ENCODE results near the gene CABLES2. TPM values are rescaled to one million over a fixed set of nuclear protein-coding genes. Genes with fewer than 3 reads are reported as not detected.
A peak's percentile ranks its signal among the peaks of the same experiment; 100 is the strongest.

Gene CABLES2
- total RNA-seq, 1 experiment from 2014 or later: 12.4 TPM

- ATAC-seq (no peak), DNase-seq (no peak)
- no peak for TF ChIP-seq EZH2phosphoT487 (IDR thresholded peaks at IDR 0.05; ENCODE audit: borderline replicate concordance, low read length)
- no peak for TF ChIP-seq EZH2 (IDR thresholded peaks at IDR 0.05; ENCODE audit: low read length, unreplicated experiment)
- no peak for TF ChIP-seq CTCF (conservative IDR thresholded peaks at IDR 0.05; ENCODE audit: low read depth, low read length)
- peaks cover 37% of the 10 kb centered on the region; the same call in 1 of the 2 replicates for H3K36me3 ChIP-seq (ENCODE audit: low read depth, low read length)
- no peaks in the 10 kb centered on the region for H3K9me3 ChIP-seq (ENCODE audit: low read length)
- peak overlapping the region; percentile 39 for H3K4me3 ChIP-seq (ENCODE audit: low read length)
- BruUV-seq (replicated peaks): no TSS peak
- CTCF ChIA-PET: no interaction called here
- POLR2A ChIA-PET (ENCODE audit: unreplicated experiment): no interaction called here
- H2AFZ ChIP-seq (ENCODE audit: low read length): no peak overlapping the region
- H3F3A ChIP-seq (ENCODE audit: low read length, unreplicated experiment): no peaks in the 10 kb centered on the region
- intact Hi-C loops (cut with micrococcal nuclease): no loop called here
- peaks cover 90% of the 10 kb centered on the region for H3K4me1 ChIP-seq (ENCODE audit: insufficient read depth, low read length)
- peak overlapping the region; percentile 93 for H3K27ac ChIP-seq (ENCODE audit: low read length)
- peak overlapping the region; percentile 79 for H3K9ac ChIP-seq (ENCODE audit: low read length)
- peak overlapping the region; percentile 79 for H3K4me2 ChIP-seq (ENCODE audit: low read length)
- no peaks in the 10 kb centered on the region for H3K9me2 ChIP-seq (replicated peaks; ENCODE audit: low read length)
- 0 out of 2 replicates have a peak, but pooled peaks cover 7% of the 10 kb centered on the region for H4K20me1 ChIP-seq (ENCODE audit: low read length)
- no peaks in the 10 kb centered on the region for H3K27me3 ChIP-seq (ENCODE audit: low read length)
- H3K79me2 ChIP-seq (ENCODE audit: low read length): peaks cover 89% of the 10 kb centered on the region
These were observed 49.4 kb downstream of the CABLES2 start for GRCh38 chr20:62357681-62358080.

- ATAC-seq (peak; percentile 8), DNase-seq (peak; percentile 82)
- Histone ChIP-seq H3K79me2 (ENCODE audit: low read length) (peaks cover 89% of the 10 kb centered on the region), H3K9me3 (ENCODE audit: low read length) (no peaks in the 10 kb centered on the region), H2AFZ (ENCODE audit: low read length) (no peak overlapping the region), H4K20me1 (ENCODE audit: low read length) (0 out of 2 replicates have a peak, but pooled peaks cover 3% of the 10 kb centered on the region), H3F3A (ENCODE audit: low read length, unreplicated experiment) (no peaks in the 10 kb centered on the region), H3K27me3 (ENCODE audit: low read length) (no peaks in the 10 kb centered on the region), H3K9ac (ENCODE audit: low read length) (peak overlapping the region; percentile 79), H3K9me2 (replicated peaks; ENCODE audit: low read length) (no peaks in the 10 kb centered on the region), H3K36me3 (ENCODE audit: low read depth, low read length) (peaks cover 36% of the 10 kb centered on the region; the same call in 1 of the 2 replicates), H3K4me2 (ENCODE audit: low read length) (peak overlapping the region; percentile 79), H3K4me1 (ENCODE audit: insufficient read depth, low read length) (peaks cover 89% of the 10 kb centered on the region), H3K27ac (ENCODE audit: low read length) (peak overlapping the region; percentile 93), H3K4me3 (ENCODE audit: low read length) (peak overlapping the region; percentile 39)
- ChIA-PET POLR2A (ENCODE audit: unreplicated experiment) (no interaction called here), CTCF (interaction anchor here (0.7 kb wide), 1 partner anchor 25 kb away, joined by 3 read pairs; no protein-coding TSS in a partner anchor)
- no TSS peak for BruUV-seq (replicated peaks)
- intact Hi-C loops (cut with micrococcal nuclease): no loop called here
- TF ChIP-seq EZH2phosphoT487 (IDR thresholded peaks at IDR 0.05; ENCODE audit: borderline replicate concordance, low read length): no peak
- TF ChIP-seq CTCF (conservative IDR thresholded peaks at IDR 0.05; ENCODE audit: low read depth, low read length): no peak
- TF ChIP-seq EZH2 (IDR thresholded peaks at IDR 0.05; ENCODE audit: low read length, unreplicated experiment): no peak
These were observed 49.9 kb downstream of the CABLES2 start for GRCh38 chr20:62357187-62357667.

- H3K4me2 ChIP-seq (ENCODE audit: low read length): peak overlapping the region; percentile 79
- no peak for DNase-seq
- H3K9me2 ChIP-seq (replicated peaks; ENCODE audit: low read length): no peaks in the 10 kb centered on the region
- H3F3A ChIP-seq (ENCODE audit: low read length, unreplicated experiment): no peaks in the 10 kb centered on the region
- peak overlapping the region; percentile 39; the same call in 1 of the 2 replicates for H3K4me3 ChIP-seq (ENCODE audit: low read length)
- H4K20me1 ChIP-seq (ENCODE audit: low read length): no peaks in the 10 kb centered on the region
- no peaks in the 10 kb centered on the region for H3K9me3 ChIP-seq (ENCODE audit: low read length)
- H2AFZ ChIP-seq (ENCODE audit: low read length): no peak overlapping the region
- TF ChIP-seq EZH2 (IDR thresholded peaks at IDR 0.05; ENCODE audit: low read length, unreplicated experiment) (no peak), EZH2phosphoT487 (IDR thresholded peaks at IDR 0.05; ENCODE audit: borderline replicate concordance, low read length) (no peak), CTCF (conservative IDR thresholded peaks at IDR 0.05; ENCODE audit: low read depth, low read length) (no peak)
- H3K9ac ChIP-seq (ENCODE audit: low read length): peak overlapping the region; percentile 79
- BruUV-seq (replicated peaks): no TSS peak
- no peak for ATAC-seq
- H3K27me3 ChIP-seq (ENCODE audit: low read length): no peaks in the 10 kb centered on the region
- intact Hi-C loops (cut with micrococcal nuclease): no loop called here
- peak overlapping the region; percentile 93 for H3K27ac ChIP-seq (ENCODE audit: low read length)
- ChIA-PET CTCF (interaction anchor here (0.7 kb wide), 1 partner anchor 26 kb away, joined by 3 read pairs; no protein-coding TSS in a partner anchor), POLR2A (ENCODE audit: unreplicated experiment) (no interaction called here)
- peaks cover 87% of the 10 kb centered on the region for H3K79me2 ChIP-seq (ENCODE audit: low read length)
- peaks cover 36% of the 10 kb centered on the region; the same call in 1 of the 2 replicates for H3K36me3 ChIP-seq (ENCODE audit: low read depth, low read length)
- H3K4me1 ChIP-seq (ENCODE audit: insufficient read depth, low read length): peaks cover 85% of the 10 kb centered on the region
These were observed 50.4 kb downstream of the CABLES2 start for GRCh38 chr20:62356589-62357186.

Measured in PC-3 (cell line).